ENCODE measurements around the gene GALNTL6. TPM values are rescaled to one million over a fixed set of nuclear protein-coding genes. Genes with fewer than 3 reads are reported as not detected.

The GALNTL6 gene
- total and polyA plus RNA-seq, 9 of the 15 experiments (the other 6 are each of a cell fraction or from before 2014, with no cell fraction given): 0.18 to 0.50 (median 0.29) TPM

DNA sequence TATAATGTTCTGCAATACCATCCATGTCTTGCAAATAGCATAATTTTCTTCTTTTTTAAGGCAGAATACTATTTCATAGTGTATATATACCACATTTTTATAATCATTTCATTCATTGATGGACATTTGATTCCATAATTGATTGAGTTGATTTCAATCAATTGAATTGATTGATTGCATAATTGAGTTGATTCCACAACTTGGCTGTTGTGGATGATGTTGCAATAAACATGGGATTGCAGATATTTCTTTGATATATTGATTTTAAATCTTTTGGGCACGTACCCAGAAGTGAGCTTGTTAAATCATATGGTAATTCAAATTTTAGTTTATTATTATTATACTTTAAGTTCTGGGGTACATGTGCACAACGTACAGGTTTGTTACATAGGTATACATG lies 232.8 kb downstream of the GALNTL6 start (continued):
- TF ChIP-seq CEBPZ (IDR thresholded peaks at IDR 0.05; ENCODE audit: borderline replicate concordance, low read depth, low read length): no peak

DNA sequence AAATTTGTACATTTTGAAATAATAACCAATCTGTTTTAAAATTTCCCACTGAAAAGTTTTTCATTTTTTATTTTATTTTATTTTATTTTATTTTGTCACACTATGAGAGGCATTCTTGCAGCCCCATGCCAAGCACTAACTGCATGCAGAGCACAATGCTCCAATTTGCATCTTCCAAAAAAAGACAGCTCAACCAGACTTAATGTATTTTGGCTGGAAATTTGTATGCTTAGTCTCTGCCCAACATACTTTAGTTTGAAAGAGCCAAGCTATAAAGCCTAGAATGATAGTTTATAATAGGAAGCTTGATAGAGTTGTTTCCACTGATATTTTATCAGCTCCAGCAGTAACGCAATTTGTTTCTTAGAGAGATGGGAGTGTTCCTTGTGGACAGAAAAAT lies 235.5 kb downstream of the GALNTL6 start:
- Histone ChIP-seq H3K27me3 (ENCODE audit: control insufficient read depth in 2 of 2, insufficient read depth in 2 of 2, low read length in 2 of 2) (no peaks in the 10 kb centered on the region), H3K79me2 (ENCODE audit: control insufficient read depth, insufficient read depth, low read length) (no peaks in the 10 kb centered on the region), H3K36me3 (ENCODE audit: control insufficient read depth, insufficient read depth, low read length) (no peaks in the 10 kb centered on the region), H2AFZ (ENCODE audit: low read depth, low read length) (no peak overlapping the region), H4K20me1 (replicated peaks; ENCODE audit: control insufficient read depth, insufficient read depth, low read length) (no peaks in the 10 kb centered on the region), H3K4me3 (no peak overlapping the region), H3K9me1 (ENCODE audit: control insufficient read depth, insufficient read depth, low read length) (no peaks in the 10 kb centered on the region), H3K9ac (ENCODE audit: insufficient read depth in 1 of 2, low read depth in 2 of 2, low read length in 2 of 2) (no peak overlapping the region), H3K9me3 (replicated peaks; ENCODE audit: control insufficient read depth, insufficient read depth, low read depth, low read length) (no peaks in the 10 kb centered on the region), H3K4me2 (ENCODE audit: insufficient read depth, low read length) (no peak overlapping the region), H3K27ac (ENCODE audit: extremely low read depth, low read depth, low read length) (no peak overlapping the region), H3K4me1 (replicated peaks in 1 of 2; ENCODE audit: control insufficient read depth in 2 of 2, insufficient read depth in 2 of 2, low read length in 2 of 2) (no peaks in the 10 kb centered on the region)
- ATAC-seq: no peak
- BruUV-seq (replicated peaks): no TSS peak
- DNase-seq (ENCODE audit: extremely low read depth in 1 of 4, low spot score in 3 of 4): no peak
- POLR2A ChIA-PET: interaction anchor here (0.6 kb wide), 1 partner anchor 965 kb away, joined by 4 read pairs; no protein-coding TSS in a partner anchor
- CTCF ChIA-PET (ENCODE audit: low intra/inter-chr PET ratio): no interaction called here
- in situ Hi-C loops (cut with MboI): no loop called here
- intact Hi-C loops (cut with micrococcal nuclease): no loop called here
- FAIRE-seq: no peak
- TF ChIP-seq HMG20A (CRISPR knock-in tag; conservative IDR thresholded peaks at IDR 0.05) (no peak), DPF2 (IDR thresholded peaks at IDR 0.05) (no peak), HDAC2 (IDR thresholded peaks at IDR 0.05) (no peak), ESRRA (IDR thresholded peaks at IDR 0.05; ENCODE audit: borderline replicate concordance, low read depth) (no peak), SMAD2 (IDR thresholded peaks at IDR 0.05; ENCODE audit: low read depth, low read length) (no peak), BRD9 (IDR thresholded peaks at IDR 0.05; ENCODE audit: low read depth, partially characterized antibody) (no peak), RBM39 (optimal IDR thresholded peaks at IDR 0.05; ENCODE audit: low read depth, low read length) (no peak), TAL1 (IDR thresholded peaks at IDR 0.05) (no peak), CREB1 (IDR thresholded peaks at IDR 0.05) (no peak), CREB1 (CRISPR knock-in tag; IDR thresholded peaks at IDR 0.05) (no peak), MCM5 (IDR thresholded peaks at IDR 0.05; ENCODE audit: low read depth) (no peak), BACH1 (tag; IDR thresholded peaks at IDR 0.05) (no peak), EZH2 (IDR thresholded peaks at IDR 0.05; ENCODE audit: borderline replicate concordance, low read depth, low read length) (no peak), HNRNPH1 (optimal IDR thresholded peaks at IDR 0.05; ENCODE audit: low read depth, low read length) (no peak), NEUROD1 (IDR thresholded peaks at IDR 0.05; ENCODE audit: borderline replicate concordance, low read depth, low read length, partially characterized antibody) (no peak)
- 15% methylated on average over 1 of the region's 1 CpG for WGBS (ENCODE audit: insufficient coverage, low coverage, missing lambda C conversion rate)

All from K562 (cell line).